PC-9 (cell line): ENCODE measurements around the gene GFRA1.

Experiments used
- EZH2 ChIP-seq: fragments of 200-600 bp; sonication (generic); IDR thresholded peaks from 2 replicates; pipeline ENCODE4 v1.8.0; 2017; ENCODE audit warnings: antibody characterized with exemption, low read depth
- TF ChIP-seq, protein P1 (sequence below): fragments of 200-600 bp; sonication (generic); conservative IDR thresholded peaks from 2 replicates; pipeline ENCODE4 v1.6.1; 2017; ENCODE audit warnings: mixed run types, antibody characterized with exemption, mild to moderate bottlenecking, moderate library complexity

DNA sequence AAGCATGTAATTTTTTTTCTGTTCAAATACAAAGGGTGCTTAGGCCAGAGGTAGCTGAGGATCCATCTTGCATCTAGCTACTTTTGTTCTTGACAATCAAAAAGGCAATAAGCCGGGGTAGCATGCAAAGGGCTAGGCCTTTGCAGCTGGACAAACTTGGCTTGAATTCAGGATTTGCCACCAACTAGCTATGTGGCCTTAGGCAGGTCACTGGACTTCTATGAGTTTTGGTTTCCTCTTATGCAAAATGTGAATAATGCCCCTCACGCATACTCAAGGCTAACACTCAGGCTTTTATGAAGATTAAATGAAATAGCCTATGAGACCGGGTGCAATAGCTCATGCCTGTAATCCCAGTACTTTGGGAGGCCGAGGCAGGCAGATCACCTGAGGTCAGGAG lies 19.3 kb downstream of the GFRA1 start:
- TF ChIP-seq, protein P1, sequence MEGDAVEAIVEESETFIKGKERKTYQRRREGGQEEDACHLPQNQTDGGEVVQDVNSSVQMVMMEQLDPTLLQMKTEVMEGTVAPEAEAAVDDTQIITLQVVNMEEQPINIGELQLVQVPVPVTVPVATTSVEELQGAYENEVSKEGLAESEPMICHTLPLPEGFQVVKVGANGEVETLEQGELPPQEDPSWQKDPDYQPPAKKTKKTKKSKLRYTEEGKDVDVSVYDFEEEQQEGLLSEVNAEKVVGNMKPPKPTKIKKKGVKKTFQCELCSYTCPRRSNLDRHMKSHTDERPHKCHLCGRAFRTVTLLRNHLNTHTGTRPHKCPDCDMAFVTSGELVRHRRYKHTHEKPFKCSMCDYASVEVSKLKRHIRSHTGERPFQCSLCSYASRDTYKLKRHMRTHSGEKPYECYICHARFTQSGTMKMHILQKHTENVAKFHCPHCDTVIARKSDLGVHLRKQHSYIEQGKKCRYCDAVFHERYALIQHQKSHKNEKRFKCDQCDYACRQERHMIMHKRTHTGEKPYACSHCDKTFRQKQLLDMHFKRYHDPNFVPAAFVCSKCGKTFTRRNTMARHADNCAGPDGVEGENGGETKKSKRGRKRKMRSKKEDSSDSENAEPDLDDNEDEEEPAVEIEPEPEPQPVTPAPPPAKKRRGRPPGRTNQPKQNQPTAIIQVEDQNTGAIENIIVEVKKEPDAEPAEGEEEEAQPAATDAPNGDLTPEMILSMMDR: no peak
- TF ChIP-seq EZH2: no peak
